OCI-LY3 (cell line): ENCODE results near the gene OAF.

Experiments used
- H2AFZ ChIP-seq: fragments of 200-600, 300-600 bp; shearing (Covaris generic); 2 replicates; pipeline ENCODE4 v1.6.0; 2014; ENCODE audit warnings: antibody characterized with exemption, low read depth, low read length
- H3K27ac ChIP-seq: fragments of 200-600, 300-600 bp; sonication (generic); 2 replicates; pipeline ENCODE4 v1.5.1; 2014; ENCODE audit warnings: mild to moderate bottlenecking, low read length, moderate library complexity, mixed read lengths
- H3K27me3 ChIP-seq: fragments of 200-600, 300-600 bp; sonication (generic); 2 replicates; pipeline ENCODE4 v1.6.1; 2014; ENCODE audit warnings: low read depth, low read length, mixed read lengths
- H3K36me3 ChIP-seq: fragments of 200-600, 300-600 bp; sonication (generic); replicated peaks from 2 replicates; pipeline ENCODE3; 2014; ENCODE audit warnings: low read depth, low read length, mixed read lengths
- H3K4me1 ChIP-seq: fragments of 300-600, 200-600 bp; sonication (generic); 2 replicates; pipeline ENCODE4 v1.6.1; 2014; ENCODE audit warnings: low read length, mixed read lengths
- H3K4me2 ChIP-seq: fragments of 200-600, 300-600 bp; sonication (generic); 2 replicates; pipeline ENCODE4 v1.6.1; 2014; ENCODE audit warnings: low read length, mixed read lengths
- H3K4me3 ChIP-seq: fragments of 300-600, 200-600 bp; sonication (generic); 2 replicates; pipeline ENCODE4 v1.5.1; 2014; ENCODE audit warnings: antibody characterized with exemption, mild to moderate bottlenecking, low read length, moderate library complexity
- H3K79me2 ChIP-seq: fragments of 300-600, 200-600 bp; shearing (Covaris generic); 2 replicates; pipeline ENCODE4 v1.6.1; 2014; ENCODE audit warnings: mild to moderate bottlenecking, low read length, mixed read lengths
- H3K9ac ChIP-seq: fragments of 300-600, 200-600 bp; shearing (Covaris generic); 2 replicates; pipeline ENCODE4 v1.6.0; 2014; ENCODE audit warnings: mild to moderate bottlenecking, low read length, moderate library complexity
- H3K9me3 ChIP-seq: fragments of 200-600, 300-600 bp; shearing (Covaris generic); 2 replicates; pipeline ENCODE4 v1.6.1; 2014; ENCODE audit warnings: low read length, mixed read lengths; ENCODE audit not compliant: insufficient read depth
- H4K20me1 ChIP-seq: fragments of 200-600, 300-600 bp; sonication (generic); 2 replicates; pipeline ENCODE4 v1.6.1; 2016; ENCODE audit warnings: low read length, mixed read lengths; ENCODE audit not compliant: insufficient read depth
- CTCF ChIP-seq: fragments of 200-600, 300-600 bp; sonication (generic); IDR thresholded peaks from 2 replicates; pipeline ENCODE4 v1.5.1; 2014; ENCODE audit warnings: antibody characterized with exemption, low read length, low read depth
- EZH2phosphoT487 ChIP-seq: fragments of 200-600 bp; shearing (Covaris generic); IDR thresholded peaks from 2 replicates; pipeline ENCODE4 v1.6.1; 2018; ENCODE audit warnings: antibody characterized with exemption, mixed run types, low read depth

OAF gene

GRCh38 chr11:120172054-120172911 lies 38.5 kb upstream of the OAF start:
- Histone ChIP-seq H3K4me2 (peak overlapping the region; percentile 84), H3K4me3 (peak overlapping the region; percentile 70), H3K36me3 (no peaks in the 10 kb centered on the region), H3K9ac (peak overlapping the region; percentile 27; the same call in 1 of the 2 replicates), H3K4me1 (peaks cover 8% of the 10 kb centered on the region), H2AFZ (peak overlapping the region; percentile 79), H3K27me3 (peaks cover 55% of the 10 kb centered on the region), H3K27ac (no peak overlapping the region), H3K9me3 (no peaks in the 10 kb centered on the region), H4K20me1 (no peaks in the 10 kb centered on the region), H3K79me2 (no peaks in the 10 kb centered on the region)
- TF ChIP-seq EZH2phosphoT487 (no peak), CTCF (peak; percentile 82)

GRCh38 chr11:120173019-120173705 lies 37.7 kb upstream of the OAF start:
- Histone ChIP-seq H3K36me3 (no peaks in the 10 kb centered on the region), H3K27ac (no peak overlapping the region), H3K9ac (no peak overlapping the region), H4K20me1 (no peaks in the 10 kb centered on the region), H3K4me1 (peaks cover 8% of the 10 kb centered on the region), H2AFZ (no peak overlapping the region), H3K4me2 (peak overlapping the region; percentile 84), H3K27me3 (peaks cover 59% of the 10 kb centered on the region), H3K9me3 (no peaks in the 10 kb centered on the region), H3K4me3 (peak overlapping the region; percentile 70), H3K79me2 (no peaks in the 10 kb centered on the region)
- TF ChIP-seq EZH2phosphoT487 (no peak), CTCF (no peak)

GRCh38 chr11:120173807-120174206 lies 37.0 kb upstream of the OAF start:
- H3K79me2 ChIP-seq: no peaks in the 10 kb centered on the region
- H3K4me3 ChIP-seq: no peak overlapping the region
- no peak for TF ChIP-seq EZH2phosphoT487
- no peak for TF ChIP-seq CTCF
- no peak overlapping the region for H2AFZ ChIP-seq
- no peak overlapping the region for H3K4me2 ChIP-seq
- no peak overlapping the region for H3K27ac ChIP-seq
- H3K9ac ChIP-seq: no peak overlapping the region
- H3K27me3 ChIP-seq: peaks cover 65% of the 10 kb centered on the region
- H3K36me3 ChIP-seq: no peaks in the 10 kb centered on the region
- peaks cover 8% of the 10 kb centered on the region for H3K4me1 ChIP-seq
- no peaks in the 10 kb centered on the region for H4K20me1 ChIP-seq
- H3K9me3 ChIP-seq: no peaks in the 10 kb centered on the region

GRCh38 chr11:120174866-120175265 lies 36.0 kb upstream of the OAF start:
- Histone ChIP-seq H4K20me1 (no peaks in the 10 kb centered on the region), H3K27me3 (peaks cover 69% of the 10 kb centered on the region), H2AFZ (no peak overlapping the region), H3K4me2 (no peak overlapping the region), H3K4me3 (no peak overlapping the region), H3K27ac (no peak overlapping the region), H3K4me1 (peaks cover 8% of the 10 kb centered on the region), H3K9me3 (no peaks in the 10 kb centered on the region), H3K9ac (no peak overlapping the region), H3K36me3 (no peaks in the 10 kb centered on the region), H3K79me2 (no peaks in the 10 kb centered on the region)
- TF ChIP-seq EZH2phosphoT487: no peak
- TF ChIP-seq CTCF: no peak
